ENCODE data around the gene SUCLA2.
A peak's percentile ranks its signal among the peaks of the same experiment; 100 is the strongest.
"Not testable (repeated sequence)": the region's sequence is repeated elsewhere in the genome, so short reads cannot be mapped to it uniquely, and the experiment has no call there.

Gene SUCLA2

GRCh38 chr13:48012668-48013067 lies 11.6 kb upstream of the SUCLA2 start:
- Histone ChIP-seq H3K4me3 (ENCODE audit: low read length) (no peak overlapping the region), H3K36me3 (ENCODE audit: insufficient read depth, low read length) (no peaks in the 10 kb centered on the region), H2AFZ (ENCODE audit: low read depth, low read length) (no peak overlapping the region), H3K27me3 (ENCODE audit: insufficient read depth, low read length) (no peaks in the 10 kb centered on the region), H3K9me3 (ENCODE audit: low read length) (no peaks in the 10 kb centered on the region), H3K4me1 (ENCODE audit: insufficient read depth, low read length) (no peaks in the 10 kb centered on the region)

DNA sequence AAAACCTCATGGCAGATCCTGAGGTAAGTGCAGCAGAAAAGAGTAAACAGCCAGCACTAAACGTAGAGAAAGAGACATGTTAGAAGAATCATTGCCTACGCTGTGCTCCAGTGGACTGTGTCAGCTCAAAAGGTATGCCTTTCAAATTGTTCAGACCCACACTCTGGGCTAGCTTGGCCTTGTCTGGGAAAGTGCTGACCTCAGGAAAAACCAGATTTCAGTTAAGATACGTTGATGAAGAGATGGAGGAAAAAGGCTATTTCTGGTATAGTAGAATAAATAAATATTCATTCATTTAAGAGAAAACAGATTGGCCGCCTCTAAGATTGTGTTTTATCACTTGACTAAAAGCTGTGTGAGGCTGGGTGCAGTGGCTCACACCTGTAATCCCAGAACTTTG lies 9.6 kb upstream of the SUCLA2 start:
- Histone ChIP-seq H3K9me3 (ENCODE audit: low read length) (no peaks in the 10 kb centered on the region), H3K27me3 (ENCODE audit: insufficient read depth, low read length) (no peaks in the 10 kb centered on the region), H2AFZ (ENCODE audit: low read depth, low read length) (no peak overlapping the region), H3K4me1 (ENCODE audit: insufficient read depth, low read length) (no peaks in the 10 kb centered on the region), H3K4me3 (ENCODE audit: low read length) (no peak overlapping the region), H3K36me3 (ENCODE audit: insufficient read depth, low read length) (no peaks in the 10 kb centered on the region)

GRCh38 chr13:48009284-48009683 lies 8.2 kb upstream of the SUCLA2 start:
- no peaks in the 10 kb centered on the region for H3K4me1 ChIP-seq (ENCODE audit: insufficient read depth, low read length)
- H3K27me3 ChIP-seq (ENCODE audit: insufficient read depth, low read length): no peaks in the 10 kb centered on the region
- no peak overlapping the region for H3K4me3 ChIP-seq (ENCODE audit: low read length)
- no peaks in the 10 kb centered on the region for H3K9me3 ChIP-seq (ENCODE audit: low read length)
- H2AFZ ChIP-seq (ENCODE audit: low read depth, low read length): no peak overlapping the region
- H3K36me3 ChIP-seq (ENCODE audit: insufficient read depth, low read length): no peaks in the 10 kb centered on the region

DNA sequence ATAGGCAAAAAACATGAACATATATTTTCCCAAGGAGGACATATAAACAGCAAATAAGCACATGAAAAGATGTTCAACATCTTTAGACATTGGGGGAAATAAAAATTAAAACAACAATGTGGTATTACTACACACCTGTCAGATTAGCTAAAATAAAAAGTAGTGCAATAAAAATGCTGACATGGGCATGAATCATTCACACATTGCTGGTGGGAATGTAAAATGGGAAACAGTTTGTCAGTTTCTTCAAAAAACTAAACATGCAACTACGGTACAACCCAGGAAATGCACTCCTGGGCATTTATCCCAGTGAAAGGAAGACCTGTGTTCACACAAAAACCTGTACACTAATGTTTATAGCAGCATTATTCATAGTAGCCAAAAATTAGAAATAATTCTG lies 5.3 kb upstream of the SUCLA2 start:
- H3K4me1 ChIP-seq (ENCODE audit: insufficient read depth, low read length): no peaks in the 10 kb centered on the region
- no peaks in the 10 kb centered on the region for H3K9me3 ChIP-seq (ENCODE audit: low read length)
- no peak overlapping the region for H3K4me3 ChIP-seq (ENCODE audit: low read length)
- no peak overlapping the region for H2AFZ ChIP-seq (ENCODE audit: low read depth, low read length)
- no peaks in the 10 kb centered on the region for H3K27me3 ChIP-seq (ENCODE audit: insufficient read depth, low read length)
- no peaks in the 10 kb centered on the region for H3K36me3 ChIP-seq (ENCODE audit: insufficient read depth, low read length)

GRCh38 chr13:48004201-48004600 lies 3.1 kb upstream of the SUCLA2 start:
- Histone ChIP-seq H3K27me3 (ENCODE audit: insufficient read depth, low read length) (no peaks in the 10 kb centered on the region), H3K4me3 (ENCODE audit: low read length) (no peak overlapping the region), H2AFZ (ENCODE audit: low read depth, low read length) (no peak overlapping the region), H3K36me3 (ENCODE audit: insufficient read depth, low read length) (no peaks in the 10 kb centered on the region), H3K9me3 (ENCODE audit: low read length) (no peaks in the 10 kb centered on the region), H3K4me1 (ENCODE audit: insufficient read depth, low read length) (peaks cover 6% of the 10 kb centered on the region)

GRCh38 chr13:48001999-48002398 lies 926 bp upstream of the SUCLA2 start:
- peak overlapping the region; percentile 49 for H2AFZ ChIP-seq (ENCODE audit: low read depth, low read length)
- H3K36me3 ChIP-seq (ENCODE audit: insufficient read depth, low read length); H3K4me3 ChIP-seq (ENCODE audit: low read length); H3K4me1 ChIP-seq (ENCODE audit: insufficient read depth, low read length); H3K9me3 ChIP-seq (ENCODE audit: low read length); H3K27me3 ChIP-seq (ENCODE audit: insufficient read depth, low read length): not testable (repeated sequence)

GRCh38 chr13:48000559-48001113 lies 437 bp downstream of the SUCLA2 start:
- Histone ChIP-seq H3K27me3 (ENCODE audit: insufficient read depth, low read length) (no peaks in the 10 kb centered on the region), H3K4me3 (ENCODE audit: low read length) (peak overlapping the region; percentile 83), H3K9me3 (ENCODE audit: low read length) (no peaks in the 10 kb centered on the region), H3K4me1 (ENCODE audit: insufficient read depth, low read length) (peaks cover 6% of the 10 kb centered on the region), H2AFZ (ENCODE audit: low read depth, low read length) (peak overlapping the region; percentile 49), H3K36me3 (ENCODE audit: insufficient read depth, low read length) (peaks cover 14% of the 10 kb centered on the region)

DNA sequence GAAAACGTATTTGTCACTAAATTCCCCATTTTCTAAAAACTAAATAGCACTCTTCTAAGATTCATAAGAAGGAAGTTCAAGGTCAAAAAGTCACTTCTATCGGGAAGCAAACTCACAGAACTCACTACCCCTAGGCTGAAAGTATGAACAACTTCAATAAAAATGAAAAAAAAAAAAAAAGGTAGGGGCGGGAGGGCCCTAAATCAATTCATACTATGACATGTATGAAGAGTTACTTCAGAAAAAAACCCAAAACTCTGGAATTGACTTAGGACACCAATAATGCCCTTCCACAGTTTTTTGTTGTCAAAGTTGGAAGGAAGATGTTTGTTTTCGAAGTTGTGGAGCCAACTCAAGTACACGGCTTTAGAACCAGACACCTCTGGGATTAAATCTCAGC lies 1.1 kb downstream of the SUCLA2 start:
- Histone ChIP-seq H3K9me3 (ENCODE audit: low read length) (no peaks in the 10 kb centered on the region), H3K36me3 (ENCODE audit: insufficient read depth, low read length) (peaks cover 21% of the 10 kb centered on the region)

GRCh38 chr13:47997384-47997783 lies 3.7 kb downstream of the SUCLA2 start:
- H3K4me3 ChIP-seq (ENCODE audit: low read length): no peak overlapping the region
- H3K9me3 ChIP-seq (ENCODE audit: low read length): peaks cover 2% of the 10 kb centered on the region
- H2AFZ ChIP-seq (ENCODE audit: low read depth, low read length): no peak overlapping the region
- H3K4me1 ChIP-seq (ENCODE audit: insufficient read depth, low read length): peaks cover 6% of the 10 kb centered on the region
- H3K27me3 ChIP-seq (ENCODE audit: insufficient read depth, low read length): no peaks in the 10 kb centered on the region
- H3K36me3 ChIP-seq (ENCODE audit: insufficient read depth, low read length): peaks cover 39% of the 10 kb centered on the region

More for the DNA sequence above, 1.1 kb downstream of the SUCLA2 start:
- peaks cover 6% of the 10 kb centered on the region for H3K4me1 ChIP-seq (ENCODE audit: insufficient read depth, low read length)
- no peak overlapping the region for H2AFZ ChIP-seq (ENCODE audit: low read depth, low read length)
- no peaks in the 10 kb centered on the region for H3K27me3 ChIP-seq (ENCODE audit: insufficient read depth, low read length)
- H3K4me3 ChIP-seq (ENCODE audit: low read length): peak overlapping the region; percentile 83

DNA sequence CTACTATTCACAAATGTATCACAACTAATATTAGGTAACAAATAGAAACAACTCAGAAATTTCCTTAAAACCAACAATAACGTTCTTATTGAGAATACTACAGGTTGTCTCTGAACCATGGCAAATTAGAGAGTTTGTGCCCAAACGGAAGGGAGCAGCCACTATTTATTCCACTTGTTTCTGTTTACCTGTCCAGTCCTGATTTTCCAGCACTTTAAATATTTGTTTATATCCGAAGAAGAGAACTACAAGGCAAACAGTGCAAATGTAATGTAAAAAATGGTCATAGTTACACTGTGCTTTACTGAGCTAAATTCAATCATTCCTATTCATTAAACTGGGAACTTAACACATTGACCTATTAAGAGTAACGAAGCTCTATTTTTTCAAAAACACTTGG lies 9.2 kb downstream of the SUCLA2 start:
- Histone ChIP-seq H3K27me3 (ENCODE audit: insufficient read depth, low read length) (no peaks in the 10 kb centered on the region), H3K4me3 (ENCODE audit: low read length) (no peak overlapping the region), H2AFZ (ENCODE audit: low read depth, low read length) (no peak overlapping the region), H3K4me1 (ENCODE audit: insufficient read depth, low read length) (no peaks in the 10 kb centered on the region), H3K36me3 (ENCODE audit: insufficient read depth, low read length) (peaks cover 68% of the 10 kb centered on the region), H3K9me3 (ENCODE audit: low read length) (peaks cover 2% of the 10 kb centered on the region)

GRCh38 chr13:47990920-47991466 lies 10.1 kb downstream of the SUCLA2 start:
- Histone ChIP-seq H3K4me1 (ENCODE audit: insufficient read depth, low read length) (no peaks in the 10 kb centered on the region), H2AFZ (ENCODE audit: low read depth, low read length) (no peak overlapping the region), H3K36me3 (ENCODE audit: insufficient read depth, low read length) (peaks cover 68% of the 10 kb centered on the region)

GRCh38 chr13:47990427-47990826 lies 10.6 kb downstream of the SUCLA2 start:
- Histone ChIP-seq H3K36me3 (ENCODE audit: insufficient read depth, low read length) (peaks cover 72% of the 10 kb centered on the region), H2AFZ (ENCODE audit: low read depth, low read length) (no peak overlapping the region), H3K9me3 (ENCODE audit: low read length) (peaks cover 2% of the 10 kb centered on the region), H3K27me3 (ENCODE audit: insufficient read depth, low read length) (no peaks in the 10 kb centered on the region), H3K4me1 (ENCODE audit: insufficient read depth, low read length) (no peaks in the 10 kb centered on the region), H3K4me3 (ENCODE audit: low read length) (no peak overlapping the region)

More at GRCh38 chr13:47990920-47991466, 10.1 kb downstream of the SUCLA2 start:
- Histone ChIP-seq H3K9me3 (ENCODE audit: low read length) (peaks cover 2% of the 10 kb centered on the region), H3K4me3 (ENCODE audit: low read length) (no peak overlapping the region), H3K27me3 (ENCODE audit: insufficient read depth, low read length) (no peaks in the 10 kb centered on the region)

DNA sequence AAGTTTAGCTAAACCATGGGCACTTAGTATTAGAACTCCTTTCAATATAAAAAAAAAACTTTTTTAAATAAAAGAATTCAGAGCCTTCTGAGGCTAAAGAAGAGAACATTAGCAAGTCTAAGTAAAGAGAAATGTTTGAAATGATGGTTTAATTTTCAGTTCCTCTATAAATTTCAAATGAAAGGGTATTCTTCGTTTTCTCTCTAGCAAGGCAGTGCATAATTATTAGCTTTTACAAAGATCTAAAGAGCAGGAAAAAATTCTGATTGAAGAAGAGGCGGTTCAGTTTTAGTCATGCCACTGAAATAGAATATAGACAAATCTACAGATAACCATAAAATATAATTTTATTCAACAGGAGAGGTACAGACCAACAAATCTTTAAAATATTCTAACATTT lies 18.0 kb downstream of the SUCLA2 start:
- Histone ChIP-seq H3K27me3 (ENCODE audit: insufficient read depth, low read length) (no peaks in the 10 kb centered on the region), H3K9me3 (ENCODE audit: low read length) (peaks cover 1% of the 10 kb centered on the region), H3K4me3 (ENCODE audit: low read length) (no peak overlapping the region), H2AFZ (ENCODE audit: low read depth, low read length) (no peak overlapping the region), H3K4me1 (ENCODE audit: insufficient read depth, low read length) (no peaks in the 10 kb centered on the region), H3K36me3 (ENCODE audit: insufficient read depth, low read length) (peaks cover 31% of the 10 kb centered on the region)

GRCh38 chr13:47976325-47976724 lies 24.7 kb downstream of the SUCLA2 start:
- no peaks in the 10 kb centered on the region for H3K27me3 ChIP-seq (ENCODE audit: insufficient read depth, low read length)
- H2AFZ ChIP-seq (ENCODE audit: low read depth, low read length): no peak overlapping the region
- H3K4me1 ChIP-seq (ENCODE audit: insufficient read depth, low read length): no peaks in the 10 kb centered on the region
- H3K9me3 ChIP-seq (ENCODE audit: low read length): peaks cover 4% of the 10 kb centered on the region
- H3K36me3 ChIP-seq (ENCODE audit: insufficient read depth, low read length): peaks cover 18% of the 10 kb centered on the region
- H3K4me3 ChIP-seq (ENCODE audit: low read length): no peak overlapping the region
